MM.1S (cell line): Measurements from ENCODE around the gene NDST4.

ENCODE experiments used
- DNase-seq: peaks from one replicate; pipeline ENCODE4 v3.0.0-alpha.2; 2015
- H2AFZ ChIP-seq: fragments of 300-600 bp; sonication (generic); 2 replicates; pipeline ENCODE4 v1.6.0; 2016; ENCODE audit warnings: antibody characterized with exemption, low read length
- H3F3A ChIP-seq: fragments of 300-600 bp; sonication (generic); 2 replicates; pipeline ENCODE4 v1.6.1; 2016; ENCODE audit warnings: mild to moderate bottlenecking, antibody characterized with exemption, low read length, moderate library complexity, mixed read lengths; ENCODE audit not compliant: insufficient read depth
- H3K27ac ChIP-seq: fragments of 300-600 bp; sonication (generic); 2 replicates; pipeline ENCODE4 v1.5.1; 2016; ENCODE audit warnings: mild to moderate bottlenecking, low read length
- H3K27me3 ChIP-seq: fragments of 300-600 bp; sonication (generic); replicated peaks from 2 replicates; pipeline ENCODE4 v1.6.0; 2016; ENCODE audit warnings: low read length; ENCODE audit not compliant: insufficient read depth
- H3K36me3 ChIP-seq: fragments of 300-600 bp; sonication (generic); replicated peaks from 2 replicates; pipeline ENCODE4 v1.6.1; 2016; ENCODE audit warnings: mild to moderate bottlenecking, low read length, mixed read lengths; ENCODE audit not compliant: insufficient read depth
- H3K4me1 ChIP-seq: fragments of 300-600 bp; sonication (generic); 2 replicates; pipeline ENCODE4 v1.6.1; 2016; ENCODE audit warnings: low read length, mixed read lengths
- H3K4me2 ChIP-seq: fragments of 300-600 bp; sonication (generic); 2 replicates; pipeline ENCODE4 v1.6.0; 2016; ENCODE audit warnings: low read depth, low read length
- H3K4me3 ChIP-seq: fragments of 300-600 bp; sonication (generic); 2 replicates; pipeline ENCODE4 v1.5.1; 2016; ENCODE audit warnings: low read length, mixed read lengths
- H3K79me2 ChIP-seq: fragments of 300-600 bp; sonication (generic); 2 replicates; pipeline ENCODE4 v1.6.1; 2016; ENCODE audit warnings: mixed run types, low read length, mixed read lengths
- H3K9ac ChIP-seq: fragments of 300-600 bp; sonication (generic); 2 replicates; pipeline ENCODE4 v1.6.1; 2016; ENCODE audit warnings: low read length, mixed read lengths
- H3K9me2 ChIP-seq: fragments of 300-600 bp; sonication (generic); replicated peaks from 2 replicates; pipeline ENCODE4 v1.6.1; 2016; ENCODE audit warnings: mild to moderate bottlenecking, low read length, mixed read lengths; ENCODE audit not compliant: insufficient read depth
- H3K9me3 ChIP-seq: fragments of 300-600 bp; sonication (generic); replicated peaks from 2 replicates; pipeline ENCODE4 v1.6.1; 2016; ENCODE audit warnings: mild to moderate bottlenecking, low read length, mixed read lengths; ENCODE audit not compliant: insufficient read depth
- H4K20me1 ChIP-seq: fragments of 300-600 bp; sonication (generic); 2 replicates; pipeline ENCODE4 v1.6.1; 2016; ENCODE audit warnings: mild to moderate bottlenecking, low read length, moderate library complexity, mixed read lengths; ENCODE audit not compliant: insufficient read depth
- CTCF ChIP-seq: fragments of 300-600 bp; sonication (generic); IDR thresholded peaks from 2 replicates; pipeline ENCODE4 v1.5.1; 2016; ENCODE audit warnings: antibody characterized with exemption, low read length, mixed read lengths
- EZH2 ChIP-seq: fragments of 300-600 bp; sonication (generic); optimal IDR thresholded peaks from 2 replicates; pipeline ENCODE3; 2017; ENCODE audit warnings: low read depth, mild to moderate bottlenecking, antibody characterized with exemption, low read length, mixed read lengths
- EZH2phosphoT487 ChIP-seq: fragments of 300-600 bp; sonication (generic); IDR thresholded peaks from 2 replicates; pipeline ENCODE4 v1.6.1; 2018; ENCODE audit warnings: antibody characterized with exemption, low read length

Gene NDST4

DNA sequence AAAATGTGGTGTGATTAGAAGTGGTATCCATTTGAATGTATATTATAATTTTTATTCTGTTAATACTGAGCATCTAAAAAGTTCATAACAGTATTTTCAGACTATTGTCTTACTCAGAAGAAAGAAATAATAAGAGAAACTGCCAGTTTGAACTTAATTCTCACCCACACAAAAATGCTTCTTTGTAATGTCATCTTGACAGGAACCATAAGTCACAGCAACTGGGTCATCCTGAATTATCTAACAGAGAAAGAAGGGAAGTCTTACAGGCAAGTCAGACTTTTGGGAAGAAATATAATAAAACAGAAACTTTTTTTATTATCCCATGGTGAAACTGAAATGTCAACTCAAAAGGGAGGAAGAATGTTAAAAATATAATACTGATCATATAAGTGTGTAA lies 83.1 kb downstream of the NDST4 start:
- H3K9me3 ChIP-seq: no peaks in the 10 kb centered on the region
- no peaks in the 10 kb centered on the region for H3K27me3 ChIP-seq
- no peaks in the 10 kb centered on the region for H3K9me2 ChIP-seq
- no peaks in the 10 kb centered on the region for H4K20me1 ChIP-seq
- no peak overlapping the region for H3K4me3 ChIP-seq
- no peak for TF ChIP-seq CTCF
- TF ChIP-seq EZH2: no peak
- no peak for TF ChIP-seq EZH2phosphoT487
- H3K27ac ChIP-seq: no peak overlapping the region
- H3K36me3 ChIP-seq: no peaks in the 10 kb centered on the region
- H3F3A ChIP-seq: no peaks in the 10 kb centered on the region; the same call in 1 of the 2 replicates
- no peaks in the 10 kb centered on the region for H3K4me1 ChIP-seq
- H2AFZ ChIP-seq: no peak overlapping the region
- DNase-seq: no peak
- no peaks in the 10 kb centered on the region for H3K79me2 ChIP-seq
- H3K9ac ChIP-seq: no peak overlapping the region
- no peak overlapping the region for H3K4me2 ChIP-seq

DNA sequence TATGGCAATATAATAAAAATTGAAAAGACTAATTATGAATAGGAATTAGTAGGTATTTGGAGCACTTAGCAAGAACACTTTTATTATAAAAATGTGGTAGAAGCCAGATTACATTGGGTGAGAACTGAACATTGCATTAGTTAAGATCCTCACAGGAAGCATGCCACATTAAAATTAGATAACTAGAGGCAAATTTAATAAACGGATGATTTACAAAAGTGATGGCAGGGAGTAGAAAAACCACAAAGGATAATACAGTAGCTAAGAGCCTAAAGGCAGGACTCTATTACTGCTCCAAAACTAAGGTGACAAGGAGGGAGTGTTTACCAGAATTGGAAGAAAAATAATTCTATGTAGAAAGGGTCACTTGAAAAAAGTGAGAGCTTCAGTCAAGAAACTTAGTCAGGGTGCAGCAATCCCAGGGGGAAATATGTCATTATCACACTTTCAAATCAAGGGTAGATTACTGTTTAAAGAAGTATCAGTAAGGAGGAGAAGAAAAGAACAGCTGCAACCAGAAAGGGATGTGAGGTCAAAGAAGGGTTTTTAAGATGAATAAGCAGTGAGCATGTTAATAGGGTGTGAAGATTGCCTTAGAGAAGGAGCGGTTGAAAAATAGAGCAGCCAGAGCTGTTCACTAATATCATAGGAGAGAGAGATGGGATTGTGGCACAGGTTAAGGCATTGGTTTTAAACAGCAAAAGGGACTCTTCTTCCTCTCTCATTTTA lies 84.6 kb downstream of the NDST4 start:
- Histone ChIP-seq H3F3A (no peaks in the 10 kb centered on the region; the same call in 1 of the 2 replicates), H3K4me1 (no peaks in the 10 kb centered on the region), H3K9me2 (no peaks in the 10 kb centered on the region), H3K27me3 (no peaks in the 10 kb centered on the region), H3K4me3 (no peak overlapping the region), H3K27ac (no peak overlapping the region), H3K36me3 (no peaks in the 10 kb centered on the region), H3K9ac (no peak overlapping the region), H2AFZ (no peak overlapping the region), H3K4me2 (no peak overlapping the region), H3K9me3 (no peaks in the 10 kb centered on the region), H4K20me1 (no peaks in the 10 kb centered on the region), H3K79me2 (no peaks in the 10 kb centered on the region)
- DNase-seq: no peak
- no peak for TF ChIP-seq EZH2phosphoT487
- no peak for TF ChIP-seq CTCF
- no peak for TF ChIP-seq EZH2

GRCh38 chr4:114999880-115000279 lies 113.5 kb downstream of the NDST4 start:
- H3K4me3 ChIP-seq: no peak overlapping the region
- no peak for TF ChIP-seq EZH2phosphoT487
- no peak for TF ChIP-seq CTCF
- TF ChIP-seq EZH2: no peak
- H3F3A ChIP-seq: no peaks in the 10 kb centered on the region
- H4K20me1 ChIP-seq: no peaks in the 10 kb centered on the region
- H3K4me2 ChIP-seq: no peak overlapping the region
- DNase-seq: no peak
- no peaks in the 10 kb centered on the region for H3K27me3 ChIP-seq
- no peak overlapping the region for H3K9ac ChIP-seq
- no peaks in the 10 kb centered on the region for H3K4me1 ChIP-seq
- H3K27ac ChIP-seq: no peak overlapping the region
- H3K36me3 ChIP-seq: no peaks in the 10 kb centered on the region
- H2AFZ ChIP-seq: no peak overlapping the region
- no peaks in the 10 kb centered on the region for H3K79me2 ChIP-seq
- no peaks in the 10 kb centered on the region for H3K9me3 ChIP-seq
- no peaks in the 10 kb centered on the region for H3K9me2 ChIP-seq
